ENCODE measurements around the gene LEMD3.

DNA sequence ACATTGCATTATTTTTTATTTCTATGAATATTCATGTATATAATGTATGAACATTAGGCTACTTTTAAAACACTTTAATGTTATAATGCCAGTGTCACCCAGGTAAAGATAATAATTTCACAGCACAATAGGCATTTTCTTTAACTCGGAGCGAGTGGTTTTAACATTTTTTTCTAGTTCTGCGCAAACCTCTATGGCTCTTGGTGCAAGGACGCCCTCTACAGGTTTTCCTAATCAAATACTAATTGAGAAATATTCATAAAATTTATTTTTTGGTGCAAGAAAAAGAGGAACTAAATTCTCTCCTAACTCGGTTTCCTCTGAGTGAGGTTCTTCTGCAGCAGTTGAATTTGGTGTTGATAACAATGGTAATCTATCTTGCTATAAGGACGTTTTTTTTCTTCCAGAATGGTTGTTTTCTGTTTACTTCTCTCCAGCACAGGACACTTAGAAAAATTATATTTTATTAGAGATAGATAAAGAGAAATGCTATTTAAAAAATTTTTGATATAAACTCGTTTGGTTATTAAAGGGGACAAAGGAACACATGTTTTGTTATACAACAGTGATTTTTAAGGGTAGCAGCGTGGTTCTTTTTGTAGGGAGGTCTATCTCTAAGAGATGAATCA lies 45.8 kb upstream of the LEMD3 start:
- TF ChIP-seq, protein P1, sequence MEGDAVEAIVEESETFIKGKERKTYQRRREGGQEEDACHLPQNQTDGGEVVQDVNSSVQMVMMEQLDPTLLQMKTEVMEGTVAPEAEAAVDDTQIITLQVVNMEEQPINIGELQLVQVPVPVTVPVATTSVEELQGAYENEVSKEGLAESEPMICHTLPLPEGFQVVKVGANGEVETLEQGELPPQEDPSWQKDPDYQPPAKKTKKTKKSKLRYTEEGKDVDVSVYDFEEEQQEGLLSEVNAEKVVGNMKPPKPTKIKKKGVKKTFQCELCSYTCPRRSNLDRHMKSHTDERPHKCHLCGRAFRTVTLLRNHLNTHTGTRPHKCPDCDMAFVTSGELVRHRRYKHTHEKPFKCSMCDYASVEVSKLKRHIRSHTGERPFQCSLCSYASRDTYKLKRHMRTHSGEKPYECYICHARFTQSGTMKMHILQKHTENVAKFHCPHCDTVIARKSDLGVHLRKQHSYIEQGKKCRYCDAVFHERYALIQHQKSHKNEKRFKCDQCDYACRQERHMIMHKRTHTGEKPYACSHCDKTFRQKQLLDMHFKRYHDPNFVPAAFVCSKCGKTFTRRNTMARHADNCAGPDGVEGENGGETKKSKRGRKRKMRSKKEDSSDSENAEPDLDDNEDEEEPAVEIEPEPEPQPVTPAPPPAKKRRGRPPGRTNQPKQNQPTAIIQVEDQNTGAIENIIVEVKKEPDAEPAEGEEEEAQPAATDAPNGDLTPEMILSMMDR (IDR thresholded peaks at IDR 0.05; ENCODE audit: insufficient read depth, low read depth, low read length), result peak; percentile 75
- TF ChIP-seq EZH2 (IDR thresholded peaks at IDR 0.05; ENCODE audit: insufficient read depth, low read length), result no peak
